Caco-2 (cell line): Measurements from ENCODE around the gene APOA1. TPM values are rescaled to one million over a fixed set of nuclear protein-coding genes. Genes with fewer than 3 reads are reported as not detected.

Experiments used
- BruUV-seq: library from RNA; stranded (reverse); fragments of 400-500 nt; replicated peaks from 2 replicates; lab custom pipeline; 2021; lab: Mats Ljungman, UMichigan
- CTCF ChIA-PET: fragments of 300-600 bp; sonication (Branson Sonifier 250); formaldehyde crosslinking; loops from one replicate; lab custom pipeline; 2022; ENCODE audit warnings: antibody characterized with exemption; lab: Charles Lee
- POLR2A ChIA-PET: fragments of 300-600 bp; sonication (Branson Sonifier 250); formaldehyde crosslinking; loops from one replicate; lab custom pipeline; 2022; ENCODE audit warnings: antibody characterized with exemption; lab: Charles Lee
- DNase-seq, 2 experiments: peaks; one replicate each; pipeline versions ENCODE4 v3.0.0 to v3.0.0-alpha.2; 2020 to 2022
- H3K27me3 ChIP-seq: replicated peaks from 2 replicates; pipeline ENCODE4 v1.6.0; 2011; ENCODE audit warnings: low read length; ENCODE audit not compliant: control insufficient read depth, insufficient read depth
- H3K36me3 ChIP-seq: 2 replicates; pipeline ENCODE4 v1.5.1; 2011; ENCODE audit warnings: low read length; ENCODE audit not compliant: control insufficient read depth, insufficient read depth
- H3K4me1 ChIP-seq: fragments of 250-450 bp; sonication (Bioruptor Pico); 2 replicates; pipeline ENCODE4 v1.5.1; 2020; ENCODE audit warnings: mild to moderate bottlenecking
- H3K4me3 ChIP-seq: 2 replicates; pipeline ENCODE4 v1.5.1; 2011; ENCODE audit warnings: low read depth, mild to moderate bottlenecking, control low read depth, low read length
- H3K9me3 ChIP-seq: fragments of 250-450 bp; sonication (Bioruptor Pico); 2 replicates; pipeline ENCODE4 v1.5.1; 2020; ENCODE audit warnings: mild to moderate bottlenecking, moderate library complexity
- H3K27ac Mint-ChIP-seq: one replicate; pipeline ENCODE4 v1.8.0; 2022; ENCODE audit warnings: mixed read lengths; ENCODE audit not compliant: unreplicated experiment
- H3K27me3 Mint-ChIP-seq: one replicate; pipeline ENCODE4 v1.8.0; 2022; ENCODE audit warnings: mixed read lengths; ENCODE audit not compliant: insufficient read depth, unreplicated experiment
- H3K36me3 Mint-ChIP-seq: one replicate; pipeline ENCODE4 v1.8.0; 2022; ENCODE audit warnings: mild to moderate bottlenecking, mixed read lengths; ENCODE audit not compliant: insufficient read depth, unreplicated experiment
- H3K4me1 Mint-ChIP-seq: one replicate; pipeline ENCODE4 v1.8.0; 2022; ENCODE audit warnings: low read depth, mixed read lengths; ENCODE audit not compliant: unreplicated experiment
- H3K4me3 Mint-ChIP-seq: one replicate; pipeline ENCODE4 v1.8.0; 2022; ENCODE audit warnings: mild to moderate bottlenecking, moderate library complexity, mixed read lengths; ENCODE audit not compliant: unreplicated experiment
- H3K9me3 Mint-ChIP-seq: one replicate; pipeline ENCODE4 v1.8.0; 2022; ENCODE audit warnings: mixed read lengths; ENCODE audit not compliant: unreplicated experiment
- CTCF ChIP-seq, 2 experiments: fragments of 200-600 bp in 1 of 2; IDR thresholded peaks; 1 replicate in 1 of 2; 2 replicates in 1 of 2; pipeline versions ENCODE4 v1.5.1 to v1.8.0; 2011 to 2022; ENCODE audit warnings: antibody characterized with exemption in 1 of 2, control low read depth in 1 of 2, inconsistent platforms in 1 of 2, low read depth in 1 of 2, low read length in 1 of 2, mild to moderate bottlenecking in 1 of 2, moderate library complexity in 1 of 2; ENCODE audit not compliant: insufficient read depth in 1 of 2, severe bottlenecking in 1 of 2, unreplicated experiment in 1 of 2
- intact Hi-C: fragments of 100-400 bp; cut with micrococcal nuclease; formaldehyde crosslinking; loops from one replicate; pipeline ENCODE4 v1.10.0; 2022; ENCODE audit not compliant: unreplicated experiment
- total RNA-seq: library from RNA; stranded (reverse); gene quantifications from 2 replicates; pipeline ENCODE4 v1.2.3, GENCODE V29; 2022

Gene APOA1
- total RNA-seq, 1 experiment from 2014 or later, result 913 TPM

GRCh38 chr11:116792869-116793771 is 44.3 kb downstream of the APOA1 start:
- peaks cover 53% of the 10 kb centered on the region for H3K4me1 ChIP-seq
- DNase-seq, result no peak
- no TSS peak for BruUV-seq
- Mint-ChIP-seq H3K4me3 (peak overlapping the region; percentile 1), H3K27ac (peak overlapping the region; percentile 26), H3K9me3 (peaks cover 14% of the 10 kb centered on the region), H3K36me3 (peaks cover 2% of the 10 kb centered on the region), H3K4me1 (peaks cover 33% of the 10 kb centered on the region), H3K27me3 (no peaks in the 10 kb centered on the region)
- no peaks in the 10 kb centered on the region for H3K27me3 ChIP-seq
- no peaks in the 10 kb centered on the region for H3K36me3 ChIP-seq
- ChIA-PET POLR2A (interaction anchor here (0.5 to 0.9 kb wide), 2 partner anchors 21 to 579 kb away, joined by 3 read pairs; no protein-coding TSS in a partner anchor), CTCF (interaction anchor here (0.7 to 5.5 kb wide), 10 partner anchors 15 to 313 kb away, joined by 3 to 52 read pairs (median 4); partner anchors contain the start of genes APOA1, APOC3 and SIK3)
- H3K4me3 ChIP-seq, result no peak overlapping the region
- intact Hi-C loops, result loop anchor here (1.0 kb wide), 1 partner anchor 15 kb away; no protein-coding TSS in a partner anchor
- peaks cover 7% of the 10 kb centered on the region for H3K9me3 ChIP-seq
- TF ChIP-seq CTCF (IDR thresholded peaks at IDR 0.05; ENCODE audit: insufficient read depth in 1 of 2, low read depth in 1 of 2, low read length in 1 of 2, severe bottlenecking in 1 of 2, unreplicated experiment in 1 of 2), result no peak

- intact Hi-C loops, result loop anchor here (1.0 kb wide), 1 partner anchor 16 kb away; no protein-coding TSS in a partner anchor
- Histone ChIP-seq H3K4me1 (peaks cover 48% of the 10 kb centered on the region), H3K9me3 (peaks cover 7% of the 10 kb centered on the region), H3K27me3 (no peaks in the 10 kb centered on the region), H3K4me3 (no peak overlapping the region), H3K36me3 (no peaks in the 10 kb centered on the region)
- ChIA-PET CTCF (interaction anchor here (0.8 to 5.5 kb wide), 8 partner anchors 16 to 314 kb away, joined by 3 to 52 read pairs (median 6); partner anchors contain the start of genes APOA1, APOC3 and SIK3), POLR2A (no interaction called here)
- TF ChIP-seq CTCF (IDR thresholded peaks at IDR 0.05; ENCODE audit: insufficient read depth in 1 of 2, low read depth in 1 of 2, low read length in 1 of 2, severe bottlenecking in 1 of 2, unreplicated experiment in 1 of 2), result no peak
- Mint-ChIP-seq H3K27ac (peak overlapping the region; percentile 26), H3K4me1 (peaks cover 35% of the 10 kb centered on the region), H3K27me3 (no peaks in the 10 kb centered on the region), H3K36me3 (peaks cover 8% of the 10 kb centered on the region), H3K4me3 (no peak overlapping the region), H3K9me3 (peaks cover 14% of the 10 kb centered on the region)
- peak; percentile 68 to 69 for DNase-seq
- no TSS peak for BruUV-seq
These were observed 45.1 kb downstream of the APOA1 start for GRCh38 chr11:116792144-116792868.

GRCh38 chr11:116791813-116792143 is 45.6 kb downstream of the APOA1 start, which contains the start of gene APOA5:
APOA5 (minus strand) TSS chr11:116791879; CDS start chr11:116791860, 19 bp downstream.
- H3K27ac Mint-ChIP-seq, result peak within 1 kb of the TSS; percentile 26
- no peak for TF ChIP-seq CTCF (IDR thresholded peaks at IDR 0.05; ENCODE audit: insufficient read depth in 1 of 2, low read depth in 1 of 2, low read length in 1 of 2, severe bottlenecking in 1 of 2, unreplicated experiment in 1 of 2)
- peaks cover 50% of the 10 kb centered on the region for H3K4me1 ChIP-seq
- no peak within 1 kb of the TSS for H3K4me3 Mint-ChIP-seq
- peaks cover 4% of the 10 kb centered on the region for H3K9me3 ChIP-seq
- H3K4me3 ChIP-seq, result no peak within 1 kb of the TSS
- BruUV-seq, result no TSS peak
- peaks cover 14% of the 10 kb centered on the region for H3K9me3 Mint-ChIP-seq
- CTCF ChIA-PET, result interaction anchor here (0.6 to 5.5 kb wide), 24 partner anchors 9 to 435 kb away, joined by 3 to 52 read pairs (median 4); partner anchors contain the start of genes APOA1, APOA4 and APOC3
- H3K27me3 ChIP-seq, result no peaks in the 10 kb centered on the region
- H3K27me3 Mint-ChIP-seq, result no peaks in the 10 kb centered on the region
- intact Hi-C loops, result loop anchor here (1.0 kb wide), 3 partner anchors 17 to 315 kb away; no protein-coding TSS in a partner anchor
- H3K36me3 ChIP-seq, result no peaks in the 10 kb centered on the region
- DNase-seq, result no peak
- peaks cover 13% of the 10 kb centered on the region for H3K36me3 Mint-ChIP-seq
- H3K4me1 Mint-ChIP-seq, result peaks cover 40% of the 10 kb centered on the region
- POLR2A ChIA-PET, result interaction anchor here (1.3 to 2.1 kb wide), 2 partner anchors 37 to 45 kb away, joined by 8 to 11 read pairs; partner anchors contain the start of genes APOA1 and APOC3
